Stimulated activated CD8-positive, alpha-beta memory T cell treated with anti-CD3 and anti-CD28 coated beads, Interleukin-12 subunit alpha, Interleukin-12 subunit beta, amount 100 ng/mL, for 24 hours (primary cell): ENCODE measurements around the gene SLC16A3.

Source experiments
- DNase-seq: peaks from one replicate; pipeline ENCODE4 v3.0.0-alpha.2; 2020; ENCODE audit errors: extremely low read depth

The SLC16A3 gene

DNA sequence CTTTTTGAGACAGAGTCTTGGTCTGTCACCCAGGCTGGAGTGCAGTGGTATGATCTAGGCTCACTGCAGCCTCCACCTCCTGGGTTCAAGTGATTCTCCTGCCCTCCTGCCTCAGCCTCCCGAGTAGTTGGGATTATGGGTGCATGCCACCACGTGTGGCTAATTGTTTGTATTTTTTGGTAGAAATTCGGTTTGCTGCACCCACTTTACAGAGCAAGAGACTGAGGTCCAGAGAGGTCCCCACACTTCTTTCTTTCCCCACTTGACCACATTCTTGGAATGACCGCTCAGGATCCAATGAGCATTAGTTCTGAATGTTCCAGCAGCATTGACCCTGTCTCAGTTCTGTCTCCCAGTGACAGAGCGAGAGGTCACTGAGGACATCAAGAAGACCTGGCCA is 5.3 kb upstream of the SLC16A3 start:
- no peak for DNase-seq

DNA sequence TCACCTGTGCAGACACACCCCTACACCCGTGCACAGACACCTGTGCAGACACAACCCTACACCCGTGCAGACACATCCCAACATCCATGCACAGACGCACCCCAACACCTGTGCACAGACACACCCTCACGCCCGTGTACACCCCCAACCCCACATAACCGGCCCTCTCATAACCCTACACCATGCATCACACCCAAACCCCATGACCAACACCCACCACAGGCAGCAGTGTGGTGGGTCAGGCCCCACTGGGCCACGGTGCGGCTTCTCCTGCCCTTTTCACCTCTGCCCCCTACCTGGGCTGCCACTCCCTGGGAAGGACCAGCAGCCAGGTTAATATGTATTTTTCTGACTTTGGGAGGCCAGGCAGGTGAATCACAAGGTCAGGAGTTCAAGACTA is 4.2 kb upstream of the SLC16A3 start:
- no peak for DNase-seq

GRCh38 chr17:82225368-82226029 is 3.3 kb upstream of the SLC16A3 start:
- no peak for DNase-seq

DNA sequence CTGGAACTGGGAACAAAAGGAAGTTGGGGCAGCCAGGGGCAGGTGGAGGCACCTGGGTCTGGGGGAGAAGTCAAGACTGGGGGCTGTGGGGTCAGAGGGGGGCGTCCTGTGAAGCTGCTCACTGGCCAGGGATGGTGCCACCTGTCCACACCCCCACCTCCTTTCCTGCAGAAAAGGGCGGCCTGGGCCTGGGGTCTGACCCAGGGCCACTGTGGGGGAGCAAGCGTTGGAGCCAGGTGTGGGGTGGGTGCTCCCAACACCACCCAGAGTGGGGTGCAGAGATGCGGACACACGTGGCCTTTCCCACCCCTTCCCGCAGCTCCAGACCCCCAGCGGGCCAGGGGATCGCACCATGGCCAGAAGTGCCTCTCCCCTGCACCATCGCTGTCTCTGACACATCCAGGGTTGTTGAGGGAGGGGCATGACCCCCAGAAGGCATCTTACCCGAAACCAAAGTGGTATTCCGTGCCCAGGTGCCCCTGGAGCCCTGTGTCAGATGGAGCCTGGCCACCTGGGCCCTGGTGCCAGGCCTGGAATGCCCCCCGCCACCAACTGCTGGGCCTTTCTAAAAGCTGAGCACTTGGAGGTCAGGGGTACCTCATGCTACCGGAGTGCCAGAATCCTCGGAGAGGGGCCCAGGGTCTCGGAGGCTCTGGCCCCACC is 2.6 kb upstream of the SLC16A3 start:
- no peak for DNase-seq

DNA sequence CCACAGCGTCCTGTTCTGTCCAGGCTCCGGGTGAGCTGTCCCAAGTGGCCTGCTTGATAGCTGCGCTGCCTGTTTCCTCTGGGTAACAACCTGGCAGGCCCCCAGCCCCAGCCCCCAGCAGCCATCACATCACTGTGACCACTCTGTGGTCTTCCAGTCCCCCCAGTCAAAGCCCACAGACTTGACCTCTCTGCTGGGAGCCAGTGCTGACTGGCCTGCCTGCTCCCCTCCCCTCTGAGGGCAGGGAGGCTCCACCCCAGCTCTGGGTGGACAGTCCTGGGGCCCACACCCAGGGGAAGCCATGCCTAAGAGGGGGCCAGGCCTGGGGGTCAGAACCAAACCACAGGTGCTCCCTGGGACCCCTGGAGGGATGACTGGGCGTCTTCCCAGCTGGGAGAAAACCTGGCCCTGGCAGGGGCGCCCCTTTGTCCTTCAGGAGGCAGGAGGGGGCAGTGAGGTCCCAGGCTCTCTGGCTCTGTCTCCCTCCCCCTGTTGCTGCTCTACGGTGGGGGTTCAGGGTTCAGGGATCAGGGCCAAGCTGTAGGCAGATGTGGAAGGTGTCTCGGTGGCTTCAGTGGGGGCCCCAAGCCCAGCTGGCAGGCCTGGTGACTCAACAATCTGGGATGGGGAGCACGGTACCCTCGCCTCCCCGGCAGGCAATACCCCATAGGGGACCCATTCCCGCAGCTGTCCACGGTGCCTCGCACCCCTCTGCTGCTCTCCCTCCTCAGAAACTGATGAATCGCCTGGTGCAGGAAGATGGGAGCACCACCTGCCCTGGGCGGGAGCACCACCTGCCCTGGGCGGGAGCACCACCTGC is 1.8 kb upstream of the SLC16A3 start:
- no peak for DNase-seq

- no peak for DNase-seq
Observed at GRCh38 chr17:82227629-82228277, 1.1 kb upstream of the SLC16A3 start.

DNA sequence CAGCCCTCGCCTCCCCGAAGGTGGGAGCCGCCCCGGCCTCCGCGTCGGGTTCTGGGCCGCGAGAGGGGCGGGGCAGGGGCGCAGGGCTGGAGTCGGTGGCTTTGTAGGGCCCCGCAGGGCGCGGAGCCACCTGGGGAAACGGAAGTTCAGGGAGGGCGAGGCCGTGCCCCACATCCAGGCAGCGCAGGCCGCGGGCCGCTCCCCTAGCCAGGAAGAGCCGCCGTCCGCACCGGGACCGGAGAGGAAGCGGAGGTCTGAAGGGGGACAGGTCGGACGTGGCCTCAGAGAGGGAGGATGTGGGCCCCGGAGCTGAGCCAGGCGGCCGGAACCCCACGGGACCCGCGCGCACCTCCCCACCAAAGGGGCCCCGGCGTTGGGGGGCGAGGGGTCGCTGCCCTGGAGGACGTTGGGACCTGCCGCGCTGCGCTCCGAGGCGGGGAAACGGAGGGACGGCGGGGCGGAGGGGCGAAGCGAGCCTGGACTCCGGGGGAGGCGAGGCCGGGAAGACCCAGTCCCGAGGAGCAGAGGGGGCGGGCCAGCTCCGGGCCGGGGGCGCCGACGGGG is 482 bp upstream of the SLC16A3 start:
- no peak for DNase-seq

- DNase-seq = no peak
Observed at GRCh38 chr17:82229698-82230608, 1.1 kb downstream of the SLC16A3 start.

GRCh38 chr17:82230609-82231311 is 1.9 kb downstream of the SLC16A3 start:
- no peak for DNase-seq

DNA sequence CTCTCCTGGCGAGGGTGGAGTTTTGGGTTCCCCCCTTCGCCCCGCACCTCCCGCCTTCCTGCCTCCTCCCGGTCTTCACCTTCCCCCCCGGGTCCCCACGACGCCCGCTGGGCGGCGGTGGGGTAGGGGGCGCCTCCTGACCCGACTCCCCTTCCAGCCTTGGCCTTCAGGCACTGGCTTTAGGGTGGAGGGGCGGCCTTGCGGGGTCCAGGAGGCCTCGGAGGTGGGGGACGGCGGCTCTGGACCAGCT is 2.4 kb downstream of the SLC16A3 start:
- DNase-seq = no peak

GRCh38 chr17:82231562-82232321 is 2.9 kb downstream of the SLC16A3 start:
- DNase-seq = no peak

DNA sequence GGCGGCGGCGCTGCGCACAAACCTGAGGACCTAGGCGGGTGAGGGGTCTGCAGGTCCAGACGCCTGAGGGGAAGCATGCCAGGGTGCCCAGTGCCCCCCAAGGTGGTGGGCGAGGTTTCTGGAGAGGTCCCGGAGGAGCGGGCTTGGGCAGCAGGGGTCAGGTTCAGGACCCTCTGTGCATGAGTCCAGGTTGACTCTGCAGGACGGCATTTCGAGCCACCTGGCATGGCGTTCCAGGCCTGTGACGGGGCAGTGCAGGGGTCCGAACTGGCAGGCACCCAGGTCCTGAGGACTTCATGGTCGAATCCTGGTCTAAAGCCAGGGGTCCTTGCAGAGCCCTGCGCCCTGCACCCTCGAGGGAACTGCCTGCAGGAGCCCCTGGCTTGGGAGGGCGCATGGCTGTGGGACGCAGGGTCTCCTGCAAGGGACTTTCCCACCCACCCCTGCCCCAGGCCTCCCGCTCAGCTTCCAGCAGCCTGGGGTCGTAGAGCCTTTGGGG is 3.5 kb downstream of the SLC16A3 start:
- DNase-seq = no peak

DNA sequence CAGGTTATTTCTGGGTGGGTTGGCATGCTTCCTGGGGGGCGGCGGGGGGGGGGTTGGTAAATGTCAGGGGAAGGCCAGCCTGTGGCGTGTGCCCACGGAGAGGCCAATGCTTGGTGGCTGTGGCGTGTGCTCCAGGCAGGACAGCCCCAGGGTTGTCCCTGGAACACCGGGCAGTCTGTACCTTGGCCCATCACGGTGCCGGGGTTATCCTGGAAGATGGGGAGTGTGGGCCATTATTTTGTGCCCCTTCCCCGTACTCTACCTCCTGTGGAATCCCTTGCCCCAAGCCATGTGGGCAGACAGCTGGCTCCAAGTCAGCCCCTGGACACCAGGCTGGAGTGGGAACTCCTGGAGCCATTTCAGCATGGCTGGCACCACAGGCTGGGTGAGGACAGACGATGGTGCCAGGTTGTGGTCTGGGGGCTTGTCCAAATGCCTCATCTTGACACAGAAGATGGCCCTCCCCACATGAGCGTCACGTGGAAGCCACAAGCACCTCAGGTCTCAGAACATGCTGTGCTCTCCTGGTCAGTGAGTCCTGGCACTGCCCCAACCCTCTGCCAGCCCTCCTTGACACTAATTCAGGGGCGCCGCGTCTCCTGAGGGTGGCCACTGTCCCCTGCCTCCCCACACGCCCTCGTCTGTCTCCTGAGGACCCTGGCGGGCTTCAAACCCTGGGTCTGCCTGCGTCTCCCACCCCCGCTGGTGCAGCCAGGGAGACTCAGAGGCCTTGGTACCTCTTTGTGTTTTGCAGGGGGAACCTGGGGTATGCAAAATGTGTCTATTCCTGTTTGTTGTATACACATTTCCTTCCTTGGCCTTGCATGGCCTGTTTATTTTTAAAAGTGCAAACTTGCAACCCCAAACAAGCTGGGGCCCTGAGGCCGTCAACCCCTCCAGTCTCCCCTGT is 4.3 kb downstream of the SLC16A3 start:
- no peak for DNase-seq

- DNase-seq = no peak
Observed at GRCh38 chr17:82234211-82235055, 5.6 kb downstream of the SLC16A3 start.

DNA sequence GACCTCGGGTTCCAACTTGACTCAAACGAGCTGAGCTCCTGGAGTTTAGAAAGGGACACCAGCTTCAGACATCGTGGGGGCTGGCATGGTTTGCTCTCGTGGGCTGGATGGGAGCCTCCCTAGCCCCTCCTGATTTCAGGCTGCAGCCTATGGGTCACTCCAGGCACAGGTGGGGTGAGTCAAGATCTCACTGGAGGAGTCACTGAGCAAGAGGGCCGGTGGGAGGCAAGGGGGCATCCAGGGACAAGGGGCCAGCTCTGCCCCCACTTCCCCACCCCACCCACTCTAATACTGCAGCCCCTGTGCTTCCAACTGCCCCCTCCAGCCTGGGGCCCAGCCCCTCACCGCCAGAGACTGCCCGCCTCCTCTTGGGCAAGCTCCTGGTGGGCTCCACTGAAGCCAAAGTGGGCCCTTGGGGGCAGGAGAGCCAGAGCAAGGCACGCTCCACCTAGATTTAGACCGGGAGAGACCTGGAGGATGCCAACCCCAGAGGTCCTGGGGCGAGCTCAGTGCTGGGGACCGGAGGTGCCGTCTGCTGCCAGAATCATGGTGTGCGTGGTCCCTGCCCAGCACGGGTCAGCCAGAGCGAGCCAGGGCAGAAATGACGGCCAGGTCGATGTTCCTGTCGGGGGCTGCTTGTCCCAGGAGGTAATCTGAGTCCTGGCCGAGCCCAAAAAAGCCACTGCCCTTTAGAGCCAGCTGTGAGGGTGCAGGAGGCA is 6.4 kb downstream of the SLC16A3 start:
- no peak for DNase-seq

DNA sequence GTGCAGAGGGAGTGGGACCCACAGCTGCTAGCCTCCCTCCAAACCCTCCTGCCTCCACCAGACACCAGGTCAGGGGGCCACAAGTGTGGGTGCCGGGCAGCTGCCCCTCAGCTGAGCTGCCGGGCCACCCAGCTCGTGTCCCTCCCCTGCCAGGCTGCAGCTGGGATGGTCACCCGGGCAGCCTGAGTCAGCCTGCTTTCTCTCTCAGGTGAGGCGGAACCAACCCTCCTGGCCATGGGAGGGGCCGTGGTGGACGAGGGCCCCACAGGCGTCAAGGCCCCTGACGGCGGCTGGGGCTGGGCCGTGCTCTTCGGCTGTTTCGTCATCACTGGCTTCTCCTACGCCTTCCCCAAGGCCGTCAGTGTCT is 6.9 kb downstream of the SLC16A3 start:
- DNase-seq = no peak
